Stomach (tissue), 4 donors: ENCODE results near the gene TESK1.
"Not testable (repeated sequence)": the region's sequence is repeated elsewhere in the genome, so short reads cannot be mapped to it uniquely, and the experiment has no call there.

Source experiments
- CTCF ChIP-seq, 7 experiments: fragments of 450-650 bp in 4 of 7; fragments of 200-600 bp in 3 of 7; sonication (generic) in 3 of 7; IDR thresholded peaks; one replicate each; pipeline ENCODE4 v1.5.1; 2016 to 2019; ENCODE audit warnings: antibody characterized with exemption in 7 of 7, control low read depth in 2 of 7, mild to moderate bottlenecking in 1 of 7
- EP300 ChIP-seq: sonication (generic); formaldehyde crosslinking; IDR thresholded peaks from one replicate; pipeline ENCODE4 v1.6.1; 2017; ENCODE audit warnings: antibody characterized with exemption
- POLR2A ChIP-seq, 4 donors: fragments of 450-650 bp; IDR thresholded peaks; one replicate each; pipeline ENCODE4 v1.6.1; 2016; ENCODE audit warnings: antibody characterized with exemption in 4 of 4, control low read depth in 2 of 4, mild to moderate bottlenecking in 1 of 4, moderate library complexity in 1 of 4
- POLR2AphosphoS5 ChIP-seq, 3 donors: sonication (generic); formaldehyde crosslinking; IDR thresholded peaks; one replicate each; pipeline ENCODE4 v1.6.1; 2016; ENCODE audit warnings: antibody characterized with exemption in 3 of 3

- not testable (repeated sequence) for TF ChIP-seq CTCF (IDR thresholded peaks at IDR 0.05); EP300; POLR2AphosphoS5 (IDR thresholded peaks at IDR 0.05); POLR2A (IDR thresholded peaks at IDR 0.05)
Observed at GRCh38 chr9:35645736-35646135, 40.7 kb downstream of the TESK1 start.
